ENCODE data around the gene NQO2.

DNA sequence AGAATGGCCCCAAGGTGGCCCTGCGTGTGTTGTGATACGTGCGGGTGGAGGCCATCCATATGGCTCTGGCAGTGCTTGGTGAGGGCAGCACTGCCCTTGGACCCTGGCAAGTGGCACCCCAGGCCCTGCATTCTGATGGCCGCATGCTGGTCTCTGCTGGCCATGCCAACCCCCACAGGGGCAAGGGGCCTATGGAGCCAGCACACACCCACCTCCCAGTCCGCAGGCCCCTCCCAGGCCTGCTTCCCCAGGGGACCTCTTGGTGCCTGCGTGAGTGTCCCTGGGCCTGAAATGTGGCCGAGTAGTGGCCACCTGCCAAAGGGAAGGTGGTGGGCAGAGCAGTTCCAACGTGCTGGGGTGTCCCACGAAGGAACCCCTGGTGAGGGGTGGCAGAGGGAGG lies 17.6 kb downstream of the NQO2 start:
- TF ChIP-seq POLR2A (IDR thresholded peaks at IDR 0.05): no peak
- TF ChIP-seq, protein P1, sequence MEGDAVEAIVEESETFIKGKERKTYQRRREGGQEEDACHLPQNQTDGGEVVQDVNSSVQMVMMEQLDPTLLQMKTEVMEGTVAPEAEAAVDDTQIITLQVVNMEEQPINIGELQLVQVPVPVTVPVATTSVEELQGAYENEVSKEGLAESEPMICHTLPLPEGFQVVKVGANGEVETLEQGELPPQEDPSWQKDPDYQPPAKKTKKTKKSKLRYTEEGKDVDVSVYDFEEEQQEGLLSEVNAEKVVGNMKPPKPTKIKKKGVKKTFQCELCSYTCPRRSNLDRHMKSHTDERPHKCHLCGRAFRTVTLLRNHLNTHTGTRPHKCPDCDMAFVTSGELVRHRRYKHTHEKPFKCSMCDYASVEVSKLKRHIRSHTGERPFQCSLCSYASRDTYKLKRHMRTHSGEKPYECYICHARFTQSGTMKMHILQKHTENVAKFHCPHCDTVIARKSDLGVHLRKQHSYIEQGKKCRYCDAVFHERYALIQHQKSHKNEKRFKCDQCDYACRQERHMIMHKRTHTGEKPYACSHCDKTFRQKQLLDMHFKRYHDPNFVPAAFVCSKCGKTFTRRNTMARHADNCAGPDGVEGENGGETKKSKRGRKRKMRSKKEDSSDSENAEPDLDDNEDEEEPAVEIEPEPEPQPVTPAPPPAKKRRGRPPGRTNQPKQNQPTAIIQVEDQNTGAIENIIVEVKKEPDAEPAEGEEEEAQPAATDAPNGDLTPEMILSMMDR (IDR thresholded peaks at IDR 0.05): no peak
